ENCODE measurements around the gene SPRY1.

Gene SPRY1

DNA sequence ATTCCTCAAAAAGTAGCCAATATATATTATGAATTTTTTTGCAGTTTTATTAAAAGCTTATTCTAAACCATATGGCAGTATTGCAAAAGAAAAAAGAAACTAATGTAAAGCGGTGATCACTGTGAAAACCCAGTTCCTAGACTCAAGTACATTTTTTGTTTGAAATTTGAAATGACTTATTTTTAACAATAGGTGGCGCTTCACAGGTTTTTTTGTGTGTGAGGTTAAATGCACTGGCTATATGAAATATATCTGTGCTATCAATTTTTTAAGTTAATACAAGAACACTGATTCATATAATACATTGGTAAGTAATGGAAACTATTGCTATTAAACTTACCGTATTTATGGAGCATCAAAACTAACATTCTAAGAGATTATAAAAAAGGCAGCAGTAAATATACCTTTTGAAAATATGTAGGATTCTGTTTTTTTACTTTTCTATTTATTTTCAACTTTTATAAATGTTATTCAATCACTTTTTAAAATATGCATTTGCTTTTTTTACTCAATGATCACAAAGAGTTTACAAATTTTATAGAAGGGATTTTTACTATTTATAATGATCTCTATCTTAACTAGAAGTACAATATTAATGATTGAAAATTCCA is 5.6 kb upstream of the SPRY1 start:
- TF ChIP-seq GATA1 (IDR thresholded peaks at IDR 0.05; ENCODE audit: low read depth, low read length) (no peak), POLR2A (IDR thresholded peaks at IDR 0.05; ENCODE audit: low read length) (no peak)
- peak; percentile 23 to 35 for DNase-seq

DNA sequence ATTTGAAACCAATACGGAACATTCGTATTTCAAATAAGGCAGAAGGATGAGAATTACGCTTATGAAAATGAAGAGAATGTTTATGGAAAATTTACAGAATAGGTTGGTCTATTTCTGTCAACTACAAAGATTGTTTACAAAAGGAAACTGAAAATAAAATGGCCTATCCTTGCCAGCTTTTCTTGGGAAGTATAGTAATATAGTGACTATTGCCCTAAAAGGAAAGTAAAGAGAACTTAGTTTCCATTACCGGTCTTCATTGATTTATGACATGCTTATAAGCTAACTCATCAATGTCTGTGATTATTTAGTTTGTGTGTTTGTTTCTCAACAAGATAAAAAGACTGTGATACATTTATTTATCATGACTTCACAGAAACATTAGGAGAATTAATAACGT is 2.9 kb upstream of the SPRY1 start:
- TF ChIP-seq POLR2A (IDR thresholded peaks at IDR 0.05; ENCODE audit: low read length) (no peak), GATA1 (IDR thresholded peaks at IDR 0.05; ENCODE audit: low read depth, low read length) (no peak)
- DNase-seq: no peak

- no peak for TF ChIP-seq GATA1 (IDR thresholded peaks at IDR 0.05; ENCODE audit: low read depth, low read length)
- no peak for TF ChIP-seq POLR2A (IDR thresholded peaks at IDR 0.05; ENCODE audit: low read length)
- DNase-seq: peak; percentile 67 to 70
Measured at GRCh38 chr4:123397144-123398065, 810 bp downstream of the SPRY1 start.

- DNase-seq: peak; percentile 82 to 88
- TF ChIP-seq GATA1 (IDR thresholded peaks at IDR 0.05; ENCODE audit: low read depth, low read length) (no peak), POLR2A (IDR thresholded peaks at IDR 0.05; ENCODE audit: low read length) (peak; percentile 8)
Measured at GRCh38 chr4:123398066-123398852, 1.7 kb downstream of the SPRY1 start.

DNA sequence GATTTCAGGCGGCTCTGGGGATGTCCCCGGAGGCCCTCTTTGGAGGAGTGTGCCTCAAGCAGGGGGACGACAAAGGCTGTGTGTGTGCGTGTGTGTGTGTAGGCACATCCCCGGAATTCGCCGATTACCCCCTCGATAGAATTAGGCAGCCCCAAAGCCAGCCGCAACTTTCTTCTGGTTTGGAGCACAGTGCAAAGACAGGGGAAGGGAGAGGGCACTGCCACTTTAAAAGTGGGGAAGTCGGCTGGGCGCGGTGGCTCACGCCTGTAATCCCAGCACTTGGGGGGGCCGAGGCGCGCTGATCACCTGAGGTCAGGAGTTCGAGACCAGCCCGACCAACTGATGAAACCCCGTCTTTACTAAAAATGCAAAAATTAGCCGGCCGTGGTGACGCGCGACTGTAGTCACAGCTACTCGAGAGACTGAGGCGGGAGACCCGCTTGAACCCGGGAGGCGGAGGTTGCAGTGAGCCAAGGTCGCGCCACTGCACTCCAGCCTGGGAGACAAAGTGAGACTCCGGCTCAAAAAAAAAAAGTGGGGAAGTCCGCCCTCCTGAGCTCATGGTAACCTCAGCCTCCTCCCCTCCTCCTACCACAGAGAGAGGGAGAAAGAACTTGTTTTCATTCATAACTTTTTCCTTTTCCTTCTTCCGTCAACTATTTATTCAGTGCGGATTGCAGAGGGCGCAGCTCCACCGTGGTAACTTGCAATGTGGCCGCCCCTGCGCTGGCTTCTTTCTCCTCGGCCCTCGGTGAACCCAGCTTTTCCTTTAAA is 2.4 kb downstream of the SPRY1 start:
- TF ChIP-seq GATA1 (IDR thresholded peaks at IDR 0.05; ENCODE audit: low read depth, low read length) (no peak), POLR2A (IDR thresholded peaks at IDR 0.05; ENCODE audit: low read length) (no peak)
- DNase-seq: peak; percentile 49 to 51

DNA sequence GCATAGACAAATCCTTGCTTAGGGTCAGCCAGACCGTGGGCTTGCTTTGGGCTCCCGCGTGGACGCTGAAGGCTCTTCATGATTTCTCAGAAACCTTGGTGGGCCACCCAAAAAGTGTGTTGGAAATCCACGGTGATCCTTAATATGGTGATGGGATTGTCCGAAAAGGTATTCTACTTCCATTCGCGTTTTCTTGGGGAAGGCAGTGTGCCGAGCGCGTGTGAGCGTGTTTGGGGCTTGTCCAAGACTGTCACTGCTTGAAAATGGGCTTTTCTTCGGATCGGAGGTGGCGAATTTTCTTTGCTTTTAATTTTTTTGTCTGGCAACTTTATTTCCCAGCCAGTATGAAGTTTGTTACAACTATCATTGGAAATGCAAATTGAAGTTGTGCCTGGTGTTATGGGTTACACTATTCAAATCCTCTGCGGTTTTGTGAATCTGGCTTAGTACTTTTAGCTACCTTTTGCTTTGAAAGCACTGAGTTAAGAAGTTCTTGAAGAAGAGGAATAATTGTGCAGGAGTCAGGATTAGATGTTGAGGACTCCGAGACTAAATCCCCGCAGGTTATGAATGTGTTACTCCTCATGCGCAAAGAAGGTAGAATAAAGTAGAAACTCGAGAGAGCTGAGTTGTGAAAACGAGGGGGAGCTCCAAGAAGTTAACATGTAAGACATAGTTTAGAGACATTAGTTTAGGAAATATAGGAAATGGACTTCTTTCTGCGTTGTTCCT is 3.2 kb downstream of the SPRY1 start:
- TF ChIP-seq GATA1 (IDR thresholded peaks at IDR 0.05; ENCODE audit: low read depth, low read length): no peak
- TF ChIP-seq POLR2A (IDR thresholded peaks at IDR 0.05; ENCODE audit: low read length): no peak
- peak in 1 of 2 experiments; percentile 34 for DNase-seq

- DNase-seq: no peak
- TF ChIP-seq GATA1 (IDR thresholded peaks at IDR 0.05; ENCODE audit: low read depth, low read length) (no peak), POLR2A (IDR thresholded peaks at IDR 0.05; ENCODE audit: low read length) (no peak)
Measured at GRCh38 chr4:123401271-123402120, 4.9 kb downstream of the SPRY1 start.

DNA sequence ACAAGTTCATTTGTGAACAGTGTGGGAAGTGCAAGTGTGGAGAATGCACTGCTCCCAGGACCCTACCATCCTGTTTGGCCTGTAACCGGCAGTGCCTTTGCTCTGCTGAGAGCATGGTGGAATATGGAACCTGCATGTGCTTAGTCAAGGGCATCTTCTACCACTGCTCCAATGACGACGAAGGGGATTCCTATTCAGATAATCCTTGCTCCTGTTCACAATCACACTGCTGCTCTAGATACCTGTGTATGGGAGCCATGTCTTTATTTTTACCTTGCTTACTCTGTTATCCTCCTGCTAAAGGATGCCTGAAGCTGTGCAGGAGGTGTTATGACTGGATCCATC is 5.5 kb downstream of the SPRY1 start:
- no peak for TF ChIP-seq POLR2A (IDR thresholded peaks at IDR 0.05; ENCODE audit: low read length)
- no peak for TF ChIP-seq GATA1 (IDR thresholded peaks at IDR 0.05; ENCODE audit: low read depth, low read length)
- no peak for DNase-seq

DNA sequence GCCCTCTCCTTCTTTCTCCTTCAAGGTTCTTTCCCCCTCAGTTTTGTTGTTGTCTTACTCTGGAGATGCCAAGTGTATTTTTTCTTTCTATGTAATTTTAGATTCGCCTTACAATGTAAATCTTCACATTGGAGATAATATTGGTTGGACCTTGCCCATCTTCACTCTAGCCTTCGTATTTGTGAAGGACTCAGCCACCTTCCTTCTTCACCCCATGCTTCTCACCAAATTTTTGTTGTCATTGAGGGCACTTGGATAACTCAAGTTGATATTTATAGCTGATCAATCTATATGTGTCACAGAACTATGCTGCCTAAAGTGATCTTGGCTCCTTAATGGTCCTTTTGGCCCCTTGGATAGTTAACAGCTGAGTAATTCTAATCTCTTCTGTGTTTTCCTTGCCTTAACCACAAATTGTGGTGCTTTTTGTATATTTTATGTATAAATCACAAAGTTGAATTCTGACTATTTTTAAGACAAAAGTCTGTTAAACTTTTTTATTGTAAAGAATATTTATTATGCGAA is 6.5 kb downstream of the SPRY1 start:
- TF ChIP-seq GATA1 (IDR thresholded peaks at IDR 0.05; ENCODE audit: low read depth, low read length): no peak
- no peak for TF ChIP-seq POLR2A (IDR thresholded peaks at IDR 0.05; ENCODE audit: low read length)
- DNase-seq: no peak

GRCh38 chr4:123404533-123404932 is 7.9 kb downstream of the SPRY1 start:
- DNase-seq: no peak
- no peak for TF ChIP-seq POLR2A (IDR thresholded peaks at IDR 0.05; ENCODE audit: low read length)
- no peak for TF ChIP-seq GATA1 (IDR thresholded peaks at IDR 0.05; ENCODE audit: low read depth, low read length)

- DNase-seq: no peak
- TF ChIP-seq POLR2A (IDR thresholded peaks at IDR 0.05; ENCODE audit: low read length): no peak
- no peak for TF ChIP-seq GATA1 (IDR thresholded peaks at IDR 0.05; ENCODE audit: low read depth, low read length)
Measured at GRCh38 chr4:123405267-123405865, 8.8 kb downstream of the SPRY1 start.

All from erythroblast (primary cell).